K562 treated with DMSO at 1 percent for 4 hours (cell line): Measurements from ENCODE around the gene SPRYD4. TPM values are rescaled to one million over a fixed set of nuclear protein-coding genes. Genes with fewer than 3 reads are reported as not detected.

Experiments
- total RNA-seq: library from RNA; unstranded; fragments of 300-600 nt; gene quantifications from 2 replicates; pipeline ENCODE4 v1.2.3, GENCODE V29; 2022; ENCODE audit not compliant: insufficient read depth

SPRYD4 gene
- 0.61 and 0.74 TPM in 2 replicates for total RNA-seq

GRCh38 chr12:56468216-56469006 is at the start of gene SPRYD4:
Gene SPRYD4 (plus strand): TSS chr12:56468578. CDS start chr12:56468592, 14 bp downstream.

DNA sequence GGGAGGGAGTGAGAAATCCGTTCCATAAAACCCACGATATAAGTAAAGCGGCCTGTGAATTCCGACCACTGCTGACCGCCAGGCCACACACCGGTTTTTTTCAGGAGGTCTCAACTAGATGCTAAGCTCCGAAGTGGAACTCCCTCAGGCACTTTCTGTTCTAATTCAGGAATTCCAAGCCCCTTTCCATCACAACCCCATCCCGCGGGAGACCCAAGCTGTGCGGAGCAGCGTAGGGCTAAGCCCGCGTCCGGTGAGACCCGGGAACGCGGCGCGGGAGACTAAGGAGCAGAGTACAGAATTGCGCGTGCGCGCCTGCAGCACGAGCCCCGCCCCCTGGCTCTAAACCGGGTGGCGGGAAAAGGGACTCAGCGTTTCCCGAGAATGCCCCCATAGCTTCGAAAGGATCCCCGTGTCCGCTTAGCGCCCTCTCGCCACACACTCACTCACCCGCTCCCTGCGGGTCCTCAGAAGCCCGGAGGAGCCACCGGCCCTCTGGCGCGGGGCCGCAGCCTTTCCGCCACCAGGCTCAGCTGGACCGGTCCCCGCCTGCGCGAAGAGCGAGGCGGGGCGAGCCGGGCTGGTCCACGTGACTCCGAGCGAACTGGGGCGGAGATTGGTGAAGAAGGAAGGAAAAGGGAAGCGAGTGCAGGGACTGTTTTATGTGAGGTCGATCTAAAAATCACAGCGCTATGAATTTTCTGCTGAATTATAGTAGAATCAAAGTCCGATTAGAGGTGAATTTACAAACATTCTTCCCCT is 19.3 kb upstream of the SPRYD4 start, which contains the start of gene TIMELESS:
TIMELESS (minus strand) TSS at position 567 of the 762 bp plus-strand sequence. CDS start 15,256 bp downstream, outside the sequence.

GRCh38 chr12:56454557-56454956 is 13.8 kb upstream of the SPRYD4 start, which contains the start of gene MIP:
Gene MIP (minus strand): TSS chr12:56454657. CDS start chr12:56454613, 44 bp downstream.

GRCh38 chr12:56488041-56488955 is 19.9 kb downstream of the SPRYD4 start, which contains the start of gene GLS2:
Gene GLS2 (minus strand): TSS chr12:56488161. CDS start chr12:56488118, 43 bp downstream.

DNA sequence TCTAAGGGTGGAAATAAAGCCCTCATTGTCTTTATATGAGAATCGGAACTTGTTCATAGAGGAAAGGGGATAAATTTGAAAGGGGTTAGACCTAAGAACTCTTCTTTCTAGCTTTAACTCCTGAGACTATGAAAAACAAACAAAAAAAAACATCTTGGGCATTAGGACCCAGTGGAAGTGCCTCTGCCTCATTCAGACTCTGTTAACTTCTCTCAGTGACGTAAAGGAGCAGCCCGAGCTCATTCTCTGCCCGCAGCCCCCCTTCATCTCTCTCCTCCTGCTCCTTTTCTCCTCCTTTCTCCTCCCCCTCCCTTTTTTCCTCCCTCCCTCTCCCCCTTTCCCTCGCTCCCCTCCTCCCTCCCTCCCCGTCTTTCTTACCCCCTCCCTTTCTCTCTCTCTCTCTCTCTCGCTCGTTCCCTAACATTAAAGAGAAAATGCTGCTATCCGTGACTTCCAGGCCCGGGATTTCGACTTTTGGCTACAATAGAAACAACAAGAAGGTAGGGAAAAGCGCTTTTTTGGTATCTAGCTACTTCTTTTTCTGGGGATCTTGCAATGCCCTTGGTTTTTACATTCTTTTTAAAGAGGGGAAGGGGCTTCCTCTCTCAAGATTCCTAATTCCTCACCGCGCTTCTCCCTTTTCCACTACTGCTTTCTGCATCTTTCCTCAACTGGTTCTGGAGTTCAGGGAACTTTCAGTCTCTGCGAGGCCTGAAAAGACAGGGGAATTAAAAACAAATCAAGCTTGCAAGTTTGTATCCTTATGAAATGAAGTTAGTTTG is 53.4 kb downstream of the SPRYD4 start, which contains the start of gene RBMS2:
RBMS2 (plus strand) TSS at position 231 of the 782 bp plus-strand sequence; CDS start at position 435, 204 bp downstream.

Other genes with a start within 250 kb of the SPRYD4 start
- gene RNF41, start 246.7 kb upstream of the SPRYD4 start, total RNA-seq = 35.0 and 40.3 TPM in 2 replicates
- 40.6 and 44.3 TPM in 2 replicates for gene NABP2, start 244.2 kb upstream of the SPRYD4 start, total RNA-seq
- gene SLC39A5, start 238.5 kb upstream of the SPRYD4 start, total RNA-seq = not detected in 2 replicates
- gene ANKRD52, start 210.2 kb upstream of the SPRYD4 start, total RNA-seq = 21.1 and 28.7 TPM in 2 replicates
- gene COQ10A, start 201.6 kb upstream of the SPRYD4 start, total RNA-seq = 53.8 and 66.9 TPM in 2 replicates
- 147 and 188 TPM in 2 replicates for gene CS, start 168.2 kb upstream of the SPRYD4 start, total RNA-seq
- 83.1 and 88.0 TPM in 2 replicates for gene CNPY2, start 152.6 kb upstream of the SPRYD4 start, total RNA-seq
- 17.1 and 19.9 TPM in 2 replicates for gene PAN2, start 134.6 kb upstream of the SPRYD4 start, total RNA-seq
- gene IL23A, start 129.7 kb upstream of the SPRYD4 start, total RNA-seq = 23.4 and 24.3 TPM in 2 replicates
- 43.9 and 54.6 TPM in 2 replicates for gene STAT2, start 108.5 kb upstream of the SPRYD4 start, total RNA-seq
- not detected in 2 replicates for gene APOF, start 105.7 kb upstream of the SPRYD4 start, total RNA-seq
- gene TIMELESS, start 19.2 kb upstream of the SPRYD4 start, total RNA-seq = 42.8 and 49.4 TPM in 2 replicates
- gene MIP, start 13.9 kb upstream of the SPRYD4 start, total RNA-seq = not detected in 2 replicates
- gene GLS2, start 19.6 kb downstream of the SPRYD4 start, total RNA-seq = not detected in 2 replicates
- 0.43 and 0.75 TPM in 2 replicates for gene RBMS2, start 53.2 kb downstream of the SPRYD4 start, total RNA-seq
- 30.7 and 47.1 TPM in 2 replicates for gene BAZ2A, start 161.7 kb downstream of the SPRYD4 start, total RNA-seq
- gene ATP5F1B, start 177.4 kb downstream of the SPRYD4 start, total RNA-seq = 943 and 971 TPM in 2 replicates
- 186 and 226 TPM in 2 replicates for gene PTGES3, start 219.7 kb downstream of the SPRYD4 start, total RNA-seq